ENCODE measurements around the gene TMEM108.

DNA sequence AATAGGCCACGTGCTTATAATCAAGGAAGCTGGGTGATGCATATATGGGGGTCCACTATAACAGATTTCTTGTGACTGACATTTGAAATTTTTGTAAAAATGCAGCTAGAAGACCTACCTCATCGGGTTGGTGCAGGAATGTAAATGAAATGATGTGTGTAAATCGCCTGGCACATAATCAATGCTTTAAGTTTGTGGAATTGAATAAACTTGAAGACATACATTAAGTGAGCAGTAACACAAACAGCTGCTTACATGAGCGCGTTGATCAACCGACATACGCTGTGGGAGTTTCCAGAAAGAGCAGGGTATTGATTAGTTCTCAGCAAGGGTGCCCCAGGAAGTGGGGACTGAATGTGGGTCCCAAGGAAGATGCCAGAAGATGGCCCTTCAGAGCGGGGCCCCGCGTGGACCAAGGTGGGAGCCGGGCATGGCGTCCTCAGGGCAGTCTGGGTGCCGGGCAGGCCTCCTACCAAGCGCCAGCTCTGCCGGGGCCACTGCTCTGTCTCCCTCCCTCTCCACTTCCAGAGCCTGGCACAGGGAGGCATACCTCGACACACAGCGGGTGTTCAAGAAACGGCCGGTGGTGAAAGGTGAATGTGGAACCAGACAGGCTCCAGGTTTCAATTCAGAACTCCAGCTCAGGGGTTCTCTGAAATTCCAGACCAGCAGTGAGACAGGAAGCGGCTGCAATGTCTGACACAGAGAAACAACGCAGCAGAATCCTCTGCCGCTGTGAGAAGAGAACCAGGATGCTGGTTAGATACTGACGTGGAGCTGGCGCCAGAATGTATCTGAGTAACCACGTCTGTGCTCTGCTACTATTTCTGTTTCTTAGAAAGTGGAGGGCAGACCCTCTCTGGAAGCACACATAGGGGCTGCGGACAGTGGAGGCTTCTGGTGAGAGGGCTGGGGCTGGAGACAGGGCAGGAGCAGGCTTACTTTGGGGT is 374.3 kb downstream of the TMEM108 start:
- TF ChIP-seq SUZ12 (IDR thresholded peaks at IDR 0.05), result no peak
- TF ChIP-seq FOXM1 (IDR thresholded peaks at IDR 0.05; ENCODE audit: borderline replicate concordance), result no peak
- no peak for TF ChIP-seq L3MBTL2 (conservative IDR thresholded peaks at IDR 0.05)
- TF ChIP-seq NFRKB (IDR thresholded peaks at IDR 0.05), result no peak
- TF ChIP-seq LEF1 (IDR thresholded peaks at IDR 0.05; ENCODE audit: borderline replicate concordance), result no peak
- no peak for TF ChIP-seq FOXK2 (IDR thresholded peaks at IDR 0.05)
- no peak for TF ChIP-seq ELF4 (IDR thresholded peaks at IDR 0.05)
- no peak for TF ChIP-seq TARDBP (IDR thresholded peaks at IDR 0.05)
- no peak for TF ChIP-seq HDGF (IDR thresholded peaks at IDR 0.05; ENCODE audit: borderline replicate concordance)
- TF ChIP-seq, protein P1, sequence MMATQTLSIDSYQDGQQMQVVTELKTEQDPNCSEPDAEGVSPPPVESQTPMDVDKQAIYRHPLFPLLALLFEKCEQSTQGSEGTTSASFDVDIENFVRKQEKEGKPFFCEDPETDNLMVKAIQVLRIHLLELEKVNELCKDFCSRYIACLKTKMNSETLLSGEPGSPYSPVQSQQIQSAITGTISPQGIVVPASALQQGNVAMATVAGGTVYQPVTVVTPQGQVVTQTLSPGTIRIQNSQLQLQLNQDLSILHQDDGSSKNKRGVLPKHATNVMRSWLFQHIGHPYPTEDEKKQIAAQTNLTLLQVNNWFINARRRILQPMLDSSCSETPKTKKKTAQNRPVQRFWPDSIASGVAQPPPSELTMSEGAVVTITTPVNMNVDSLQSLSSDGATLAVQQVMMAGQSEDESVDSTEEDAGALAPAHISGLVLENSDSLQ (IDR thresholded peaks at IDR 0.05), result no peak
- no peak for TF ChIP-seq ARNT (IDR thresholded peaks at IDR 0.05)
- no peak for TF ChIP-seq BHLHE40 (IDR thresholded peaks at IDR 0.05; ENCODE audit: borderline replicate concordance)
- no peak for TF ChIP-seq ZNF384 (IDR thresholded peaks at IDR 0.05)
- TF ChIP-seq CTBP1 (IDR thresholded peaks at IDR 0.05; ENCODE audit: borderline replicate concordance), result no peak
